Islet of Langerhans (tissue), 1 donor: Measurements from ENCODE around the gene STEEP1.
A peak's percentile ranks its signal among the peaks of the same experiment; 100 is the strongest.
"Not testable (repeated sequence)": the region's sequence is repeated elsewhere in the genome, so short reads cannot be mapped to it uniquely, and the experiment has no call there.

Experiments used
- FAIRE-seq: peaks from one replicate; lab custom pipeline; 2011; peaks lifted over from hg19 to GRCh38; lab: Jason Lieb, UNC

Gene STEEP1

GRCh38 chrX:119529345-119530276 lies 35.6 kb downstream of the STEEP1 start:
- no peak for FAIRE-seq

GRCh38 chrX:119523664-119524184 lies 41.5 kb downstream of the STEEP1 start:
- no peak for FAIRE-seq

- FAIRE-seq = no peak
Observed at GRCh38 chrX:119521246-119521645, 44.0 kb downstream of the STEEP1 start.

- FAIRE-seq = no peak
Observed at GRCh38 chrX:119518371-119518770, 46.8 kb downstream of the STEEP1 start.

GRCh38 chrX:119516157-119516702 lies 49.0 kb downstream of the STEEP1 start:
- FAIRE-seq = peak; percentile 56

GRCh38 chrX:119512146-119512800 lies 52.9 kb downstream of the STEEP1 start:
- FAIRE-seq = peak; percentile 81

GRCh38 chrX:119507206-119507605 lies 58.0 kb downstream of the STEEP1 start:
- FAIRE-seq = no peak

GRCh38 chrX:119505945-119506344 lies 59.3 kb downstream of the STEEP1 start:
- no peak for FAIRE-seq

- FAIRE-seq = not testable (repeated sequence)
Observed at GRCh38 chrX:119505145-119505544, 60.1 kb downstream of the STEEP1 start.

- no peak for FAIRE-seq
Observed at GRCh38 chrX:119503484-119503861, 61.7 kb downstream of the STEEP1 start.

- no peak for FAIRE-seq
Observed at GRCh38 chrX:119502727-119503483, 62.3 kb downstream of the STEEP1 start.

- FAIRE-seq = no peak
Observed at GRCh38 chrX:119501511-119502148, 63.6 kb downstream of the STEEP1 start.

- FAIRE-seq = no peak
Observed at GRCh38 chrX:119500061-119500800, 65.0 kb downstream of the STEEP1 start.

GRCh38 chrX:119497185-119497584 lies 68.0 kb downstream of the STEEP1 start:
- no peak for FAIRE-seq

GRCh38 chrX:119495734-119496726 lies 69.2 kb downstream of the STEEP1 start:
- FAIRE-seq = no peak

GRCh38 chrX:119493851-119494495 lies 71.2 kb downstream of the STEEP1 start:
- FAIRE-seq = not testable (repeated sequence)

GRCh38 chrX:119492463-119492862 lies 72.7 kb downstream of the STEEP1 start:
- FAIRE-seq = no peak

GRCh38 chrX:119489212-119490074 lies 75.8 kb downstream of the STEEP1 start:
- no peak for FAIRE-seq
